Lower leg skin (tissue), 3 donors: ENCODE measurements around the gene JCAD.

ENCODE experiments used
- CTCF ChIP-seq, 3 donors: fragments of 450-650 bp; IDR thresholded peaks; one replicate each; pipeline ENCODE4 v1.5.1; 2016; ENCODE audit warnings: antibody characterized with exemption in 3 of 3, mild to moderate bottlenecking in 3 of 3, moderate library complexity in 2 of 3
- POLR2A ChIP-seq, 2 donors: fragments of 450-650 bp; IDR thresholded peaks; one replicate each; pipeline ENCODE4 v1.6.1; 2016 to 2017; ENCODE audit warnings: antibody characterized with exemption in 2 of 2, mild to moderate bottlenecking in 1 of 2, moderate library complexity in 1 of 2

GRCh38 chr10:30062090-30062489 lies 2.7 kb upstream of the JCAD start:
- no peak for TF ChIP-seq CTCF (IDR thresholded peaks at IDR 0.05)
- TF ChIP-seq POLR2A (IDR thresholded peaks at IDR 0.05), result no peak
